ENCODE measurements around the gene NAALADL2. TPM values are rescaled to one million over a fixed set of nuclear protein-coding genes. Genes with fewer than 3 reads are reported as not detected.

Gene NAALADL2
- polyA plus RNA-seq, 1 experiment, result 6.3 TPM

- H3K27me3 ChIP-seq (ENCODE audit: control insufficient read depth, insufficient read depth, low read length), result no peaks in the 10 kb centered on the region
- no peaks in the 10 kb centered on the region for H3K9me3 ChIP-seq (ENCODE audit: control insufficient read depth, insufficient read depth, low read length)
- H3K27ac ChIP-seq (ENCODE audit: low read depth, low read length), result no peak overlapping the region
- ChIA-PET POLR2A (interaction anchor here (0.5 to 1.1 kb wide), 3 partner anchors 21 to 971 kb away, joined by 3 to 6 read pairs (median 3); no protein-coding TSS in a partner anchor), CTCF (interaction anchor here (0.7 to 0.8 kb wide), 2 partner anchors 25 to 32 kb away, joined by 3 to 6 read pairs; no protein-coding TSS in a partner anchor)
- H3K4me3 ChIP-seq (ENCODE audit: low read depth, low read length), result no peak overlapping the region
- TF ChIP-seq CTCF (IDR thresholded peaks at IDR 0.05; ENCODE audit: low read depth, low read length), result no peak
- no peak for DNase-seq (ENCODE audit: low read depth, low spot score)
Observed at GRCh38 chr3:175411405-175411804, 552.3 kb downstream of the NAALADL2 start.

DNA sequence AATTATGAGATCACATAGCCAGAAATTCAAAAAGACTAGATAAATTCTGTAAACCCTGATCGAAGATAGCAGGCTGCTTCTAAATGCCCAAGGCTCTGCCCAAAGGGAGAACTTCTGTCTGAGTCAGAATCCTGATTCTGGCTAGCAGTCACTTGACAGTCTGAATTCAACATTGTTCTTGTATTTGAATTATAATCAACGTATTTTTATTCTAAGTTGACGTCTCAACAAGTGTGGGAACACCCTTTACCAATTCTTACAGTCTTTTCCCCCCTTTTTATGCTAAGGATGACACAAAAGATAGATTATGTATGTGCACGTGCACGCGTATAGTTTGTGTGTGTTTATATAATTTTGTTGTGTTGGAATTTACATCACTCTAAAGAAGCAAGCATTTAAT is 552.8 kb downstream of the NAALADL2 start:
- ChIA-PET CTCF (interaction anchor here (0.7 to 0.8 kb wide), 2 partner anchors 26 to 33 kb away, joined by 3 to 6 read pairs; no protein-coding TSS in a partner anchor), POLR2A (interaction anchor here (1.0 to 1.1 kb wide), 2 partner anchors 21 to 48 kb away, joined by 3 read pairs; no protein-coding TSS in a partner anchor)
- no peak for TF ChIP-seq CTCF (IDR thresholded peaks at IDR 0.05; ENCODE audit: low read depth, low read length)
- H3K9me3 ChIP-seq (ENCODE audit: control insufficient read depth, insufficient read depth, low read length), result no peaks in the 10 kb centered on the region
- no peak for DNase-seq (ENCODE audit: low read depth, low spot score)
- H3K27ac ChIP-seq (ENCODE audit: low read depth, low read length), result peak overlapping the region; percentile 62
- no peaks in the 10 kb centered on the region for H3K27me3 ChIP-seq (ENCODE audit: control insufficient read depth, insufficient read depth, low read length)
- H3K4me3 ChIP-seq (ENCODE audit: low read depth, low read length), result no peak overlapping the region

GRCh38 chr3:175413926-175414325 is 554.8 kb downstream of the NAALADL2 start:
- Histone ChIP-seq H3K27me3 (ENCODE audit: control insufficient read depth, insufficient read depth, low read length) (no peaks in the 10 kb centered on the region), H3K27ac (ENCODE audit: low read depth, low read length) (no peak overlapping the region), H3K9me3 (ENCODE audit: control insufficient read depth, insufficient read depth, low read length) (no peaks in the 10 kb centered on the region), H3K4me3 (ENCODE audit: low read depth, low read length) (no peak overlapping the region)
- ChIA-PET POLR2A (no interaction called here), CTCF (no interaction called here)
- no peak for DNase-seq (ENCODE audit: low read depth, low spot score)
- TF ChIP-seq CTCF (IDR thresholded peaks at IDR 0.05; ENCODE audit: low read depth, low read length), result no peak

DNA sequence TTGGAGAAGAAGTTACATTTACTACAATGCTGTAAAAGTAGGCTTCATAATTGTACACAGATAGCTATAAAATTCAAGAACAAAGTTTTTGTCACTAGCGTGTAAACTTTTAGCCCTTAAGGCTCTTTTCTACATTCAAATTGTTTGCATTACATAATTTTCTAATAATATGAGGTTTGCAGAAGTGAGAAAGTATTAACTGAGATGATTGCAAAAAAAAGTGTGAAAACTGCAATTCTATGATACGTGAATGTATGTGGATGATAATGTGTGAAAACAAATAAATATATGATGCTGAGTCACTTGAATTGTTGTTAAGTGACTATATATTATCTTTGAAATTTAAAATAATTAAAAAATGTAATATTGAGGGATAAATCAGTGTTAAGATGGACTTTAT is 557.5 kb downstream of the NAALADL2 start:
- POLR2A ChIA-PET, result no interaction called here
- CTCF ChIA-PET, result no interaction called here
- Histone ChIP-seq H3K9me3 (ENCODE audit: control insufficient read depth, insufficient read depth, low read length) (no peaks in the 10 kb centered on the region), H3K27me3 (ENCODE audit: control insufficient read depth, insufficient read depth, low read length) (no peaks in the 10 kb centered on the region), H3K27ac (ENCODE audit: low read depth, low read length) (no peak overlapping the region), H3K4me3 (ENCODE audit: low read depth, low read length) (no peak overlapping the region)
- TF ChIP-seq CTCF (IDR thresholded peaks at IDR 0.05; ENCODE audit: low read depth, low read length), result no peak
- no peak for DNase-seq (ENCODE audit: low read depth, low spot score)

DNA sequence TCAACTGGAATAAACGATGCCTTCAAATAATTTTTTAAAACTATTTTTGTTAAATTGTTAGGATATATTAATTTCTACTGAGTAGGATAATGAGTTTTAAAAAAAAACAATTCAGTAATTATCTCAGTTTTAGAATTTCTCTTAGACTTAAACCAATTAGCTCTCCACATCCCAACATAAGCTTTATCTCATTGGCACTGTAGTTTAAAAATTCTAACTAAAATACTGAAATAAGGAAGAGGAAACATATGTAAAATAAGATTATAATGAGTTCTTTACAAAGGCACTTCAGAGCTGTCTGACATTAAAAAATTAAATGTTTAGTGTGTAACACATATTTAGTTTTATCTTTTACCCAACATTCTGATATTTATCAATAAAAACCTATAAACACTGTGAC is 558.3 kb downstream of the NAALADL2 start:
- H3K27ac ChIP-seq (ENCODE audit: low read depth, low read length), result no peak overlapping the region
- no peaks in the 10 kb centered on the region for H3K9me3 ChIP-seq (ENCODE audit: control insufficient read depth, insufficient read depth, low read length)
- ChIA-PET CTCF (no interaction called here), POLR2A (no interaction called here)
- H3K4me3 ChIP-seq (ENCODE audit: low read depth, low read length), result no peak overlapping the region
- no peak for DNase-seq (ENCODE audit: low read depth, low spot score)
- no peak for TF ChIP-seq CTCF (IDR thresholded peaks at IDR 0.05; ENCODE audit: low read depth, low read length)
- H3K27me3 ChIP-seq (ENCODE audit: control insufficient read depth, insufficient read depth, low read length), result no peaks in the 10 kb centered on the region
